ENCODE measurements around the gene CDC14A. TPM values are rescaled to one million over a fixed set of nuclear protein-coding genes. Genes with fewer than 3 reads are reported as not detected.

The CDC14A gene
- total and polyA plus RNA-seq, 10 donors = 3.8 to 58.5 (median 27.3) TPM

DNA sequence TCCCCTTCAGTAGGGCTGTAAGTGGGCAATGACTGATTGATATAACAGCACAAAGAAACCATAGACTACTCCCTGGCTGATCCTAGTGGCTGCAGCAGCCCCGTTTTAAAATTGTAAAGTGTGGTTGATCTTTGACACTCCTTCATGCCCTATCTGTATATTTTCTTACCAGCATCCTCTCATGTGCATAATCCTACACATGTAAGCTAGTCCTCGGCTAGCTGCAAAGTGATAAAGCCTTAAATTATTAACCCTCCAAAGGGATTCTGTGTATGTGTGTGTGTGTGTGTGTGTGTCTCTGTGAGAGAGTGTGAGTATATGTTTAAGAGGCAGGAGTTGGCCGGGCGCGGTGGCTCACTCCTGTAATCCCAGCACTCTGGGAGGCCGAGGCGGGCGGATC lies 30.8 kb upstream of the CDC14A start:
- no peaks in the 10 kb centered on the region for H3K4me1 ChIP-seq
- no peak overlapping the region for H3K27ac ChIP-seq
- 91 to 94% (median 92%) methylated on average over 7 to 8 of the region's 8 CpGs for WGBS, 5 donors
- H3K4me3 ChIP-seq = no peak overlapping the region
- DNase-seq = no peak
- intact Hi-C loops (cut with DNase I; ENCODE audit: low total_unique reads) = no loop called here
- H3K36me3 ChIP-seq = no peaks in the 10 kb centered on the region
- H3K27me3 ChIP-seq (replicated peaks in 1 of 7) = no peaks in the 10 kb centered on the region
- peaks cover 0 to 39% (median 30%) of the 10 kb centered on the region in 8 donors for H3K9me3 ChIP-seq
- no peak for TF ChIP-seq POLR2A (IDR thresholded peaks at IDR 0.05)
- TF ChIP-seq POLR2AphosphoS5 (IDR thresholded peaks at IDR 0.05) = no peak
- TF ChIP-seq, protein P1, sequence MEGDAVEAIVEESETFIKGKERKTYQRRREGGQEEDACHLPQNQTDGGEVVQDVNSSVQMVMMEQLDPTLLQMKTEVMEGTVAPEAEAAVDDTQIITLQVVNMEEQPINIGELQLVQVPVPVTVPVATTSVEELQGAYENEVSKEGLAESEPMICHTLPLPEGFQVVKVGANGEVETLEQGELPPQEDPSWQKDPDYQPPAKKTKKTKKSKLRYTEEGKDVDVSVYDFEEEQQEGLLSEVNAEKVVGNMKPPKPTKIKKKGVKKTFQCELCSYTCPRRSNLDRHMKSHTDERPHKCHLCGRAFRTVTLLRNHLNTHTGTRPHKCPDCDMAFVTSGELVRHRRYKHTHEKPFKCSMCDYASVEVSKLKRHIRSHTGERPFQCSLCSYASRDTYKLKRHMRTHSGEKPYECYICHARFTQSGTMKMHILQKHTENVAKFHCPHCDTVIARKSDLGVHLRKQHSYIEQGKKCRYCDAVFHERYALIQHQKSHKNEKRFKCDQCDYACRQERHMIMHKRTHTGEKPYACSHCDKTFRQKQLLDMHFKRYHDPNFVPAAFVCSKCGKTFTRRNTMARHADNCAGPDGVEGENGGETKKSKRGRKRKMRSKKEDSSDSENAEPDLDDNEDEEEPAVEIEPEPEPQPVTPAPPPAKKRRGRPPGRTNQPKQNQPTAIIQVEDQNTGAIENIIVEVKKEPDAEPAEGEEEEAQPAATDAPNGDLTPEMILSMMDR (IDR thresholded peaks at IDR 0.05 in 8 of 11, conservative IDR thresholded peaks at IDR 0.05 in 3 of 11) = no peak

GRCh38 chr1:100322436-100323211 lies 29.7 kb upstream of the CDC14A start:
- no peaks in the 10 kb centered on the region for H3K4me1 ChIP-seq
- no peaks in the 10 kb centered on the region for H3K36me3 ChIP-seq
- intact Hi-C loops (cut with DNase I; ENCODE audit: low total_unique reads) = no loop called here
- TF ChIP-seq POLR2A (IDR thresholded peaks at IDR 0.05) (no peak), POLR2AphosphoS5 (IDR thresholded peaks at IDR 0.05) (no peak)
- TF ChIP-seq, protein P1 (IDR thresholded peaks at IDR 0.05 in 8 of 11, conservative IDR thresholded peaks at IDR 0.05 in 3 of 11) = no peak
- WGBS, 5 donors = 90 to 96% (median 91%) methylated on average over 1 of the region's 1 CpG
- DNase-seq = no peak
- H3K4me3 ChIP-seq = no peak overlapping the region
- no peaks in the 10 kb centered on the region for H3K27me3 ChIP-seq (replicated peaks in 1 of 7)
- peaks cover 0 to 28% (median 20%) of the 10 kb centered on the region in 8 donors for H3K9me3 ChIP-seq
- H3K27ac ChIP-seq = no peak overlapping the region

DNA sequence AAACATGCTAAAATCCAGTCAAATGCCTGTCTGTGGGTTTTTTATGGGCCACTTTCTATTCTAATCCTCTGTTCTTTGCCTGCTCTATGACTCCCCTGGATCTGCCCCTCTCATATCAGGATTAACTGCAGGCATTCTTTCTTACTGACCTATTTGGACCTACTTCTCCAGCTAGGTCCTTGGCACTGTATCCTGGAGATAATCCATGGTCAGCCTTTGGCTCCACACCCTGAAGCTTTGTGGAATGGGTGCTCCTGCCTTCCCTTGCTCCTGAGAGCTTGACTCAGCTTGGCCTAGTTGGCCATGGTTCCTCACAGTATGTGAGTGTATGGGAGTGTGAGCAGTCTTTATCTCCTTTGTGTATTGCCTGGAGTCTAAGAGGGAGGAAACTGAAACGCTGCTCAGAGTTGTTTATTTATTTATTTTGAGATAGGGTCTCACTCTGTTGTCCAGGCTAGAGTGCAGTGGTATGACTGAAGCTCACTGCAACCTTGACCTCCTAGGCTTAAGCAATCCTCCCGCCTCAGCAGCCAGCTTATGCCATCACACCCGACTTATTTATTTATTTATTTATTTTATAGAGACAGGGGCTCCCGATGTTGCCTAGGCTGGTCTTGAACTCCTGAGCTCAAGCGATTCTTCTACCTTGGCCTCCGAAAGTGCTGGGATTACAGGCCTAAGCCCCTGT lies 28.7 kb upstream of the CDC14A start:
- Histone ChIP-seq H3K36me3 (no peaks in the 10 kb centered on the region), H3K27me3 (replicated peaks in 1 of 7) (no peaks in the 10 kb centered on the region), H3K9me3 (peaks cover 0 to 22% (median 19%) of the 10 kb centered on the region in 8 donors), H3K4me1 (no peaks in the 10 kb centered on the region), H3K4me3 (no peak overlapping the region), H3K27ac (no peak overlapping the region)
- intact Hi-C loops (cut with DNase I; ENCODE audit: low total_unique reads) = no loop called here
- TF ChIP-seq POLR2A (IDR thresholded peaks at IDR 0.05) (no peak), POLR2AphosphoS5 (IDR thresholded peaks at IDR 0.05) (no peak)
- TF ChIP-seq, protein P1 (IDR thresholded peaks at IDR 0.05 in 8 of 11, conservative IDR thresholded peaks at IDR 0.05 in 3 of 11) = no peak
- DNase-seq = no peak
- WGBS, 5 donors = 84 to 88% (median 84%) methylated on average over 6 of the region's 6 CpGs
